Parathyroid adenoma (tissue), 2 donors: ENCODE measurements around the gene NXPH3.

Source experiments
- H2AFZ ChIP-seq: fragments of 300-600 bp; sonication (generic); one replicate; pipeline ENCODE4 v1.7.0; 2017; ENCODE audit warnings: antibody characterized with exemption, mild to moderate bottlenecking
- H3K27ac ChIP-seq: fragments of 300-600 bp; sonication (generic); one replicate; pipeline ENCODE4 v1.7.0; 2017
- H3K27me3 ChIP-seq: fragments of 300-600 bp; sonication (generic); one replicate; pipeline ENCODE4 v1.7.0; 2017; ENCODE audit warnings: low read length; ENCODE audit not compliant: control insufficient read depth, insufficient read depth
- H3K36me3 ChIP-seq: fragments of 300-600 bp; sonication (generic); one replicate; pipeline ENCODE4 v1.7.0; 2017; ENCODE audit warnings: low read length; ENCODE audit not compliant: control insufficient read depth, insufficient read depth
- H3K4me1 ChIP-seq: fragments of 300-600 bp; sonication (generic); one replicate; pipeline ENCODE4 v1.7.0; 2017; ENCODE audit warnings: control low read depth
- H3K4me2 ChIP-seq: fragments of 300-600 bp; sonication (generic); one replicate; pipeline ENCODE4 v1.7.0; 2017; ENCODE audit warnings: low read length
- H3K4me3 ChIP-seq: fragments of 300-600 bp; sonication (generic); one replicate; pipeline ENCODE4 v1.7.0; 2017; ENCODE audit warnings: low read depth, low read length
- H3K79me2 ChIP-seq: fragments of 300-600 bp; sonication (generic); one replicate; pipeline ENCODE4 v1.7.0; 2017; ENCODE audit warnings: control low read depth
- H3K9ac ChIP-seq: fragments of 300-600 bp; sonication (generic); one replicate; pipeline ENCODE4 v1.7.0; 2017; ENCODE audit warnings: mild to moderate bottlenecking
- H3K9me3 ChIP-seq: fragments of 300-600 bp; sonication (generic); one replicate; pipeline ENCODE4 v1.7.0; 2017; ENCODE audit warnings: low read length; ENCODE audit not compliant: control insufficient read depth
- CTCF ChIP-seq: fragments of 300-600 bp; sonication (generic); IDR thresholded peaks from one replicate; pipeline ENCODE4 v1.7.0; 2017; ENCODE audit warnings: antibody characterized with exemption, mild to moderate bottlenecking
- donor health status: primary hyperparathyroidism.

Gene NXPH3

GRCh38 chr17:49590874-49591273 is 15.2 kb downstream of the NXPH3 start:
- H3K79me2 ChIP-seq: no peaks in the 10 kb centered on the region
- no peaks in the 10 kb centered on the region for H3K36me3 ChIP-seq
- H3K4me2 ChIP-seq: no peak overlapping the region
- no peak for TF ChIP-seq CTCF
- H3K4me1 ChIP-seq: no peaks in the 10 kb centered on the region
- H2AFZ ChIP-seq: no peak overlapping the region
- H3K9ac ChIP-seq: no peak overlapping the region
- no peaks in the 10 kb centered on the region for H3K27me3 ChIP-seq
- no peak overlapping the region for H3K4me3 ChIP-seq
- no peaks in the 10 kb centered on the region for H3K9me3 ChIP-seq
- H3K27ac ChIP-seq: no peak overlapping the region

- H3K36me3 ChIP-seq: no peaks in the 10 kb centered on the region
- no peak overlapping the region for H3K4me3 ChIP-seq
- H3K4me2 ChIP-seq: no peak overlapping the region
- TF ChIP-seq CTCF: no peak
- H3K27ac ChIP-seq: no peak overlapping the region
- no peaks in the 10 kb centered on the region for H3K79me2 ChIP-seq
- no peaks in the 10 kb centered on the region for H3K27me3 ChIP-seq
- H3K4me1 ChIP-seq: no peaks in the 10 kb centered on the region
- no peak overlapping the region for H2AFZ ChIP-seq
- H3K9ac ChIP-seq: no peak overlapping the region
- H3K9me3 ChIP-seq: no peaks in the 10 kb centered on the region
Observed at GRCh38 chr17:49592263-49592662, 16.6 kb downstream of the NXPH3 start.

GRCh38 chr17:49595328-49595727 is 19.7 kb downstream of the NXPH3 start:
- Histone ChIP-seq H3K4me2 (no peak overlapping the region), H3K27ac (no peak overlapping the region), H2AFZ (no peak overlapping the region), H3K4me1 (no peaks in the 10 kb centered on the region), H3K9me3 (no peaks in the 10 kb centered on the region), H3K27me3 (no peaks in the 10 kb centered on the region), H3K4me3 (no peak overlapping the region), H3K36me3 (no peaks in the 10 kb centered on the region), H3K9ac (no peak overlapping the region), H3K79me2 (no peaks in the 10 kb centered on the region)
- TF ChIP-seq CTCF: no peak

DNA sequence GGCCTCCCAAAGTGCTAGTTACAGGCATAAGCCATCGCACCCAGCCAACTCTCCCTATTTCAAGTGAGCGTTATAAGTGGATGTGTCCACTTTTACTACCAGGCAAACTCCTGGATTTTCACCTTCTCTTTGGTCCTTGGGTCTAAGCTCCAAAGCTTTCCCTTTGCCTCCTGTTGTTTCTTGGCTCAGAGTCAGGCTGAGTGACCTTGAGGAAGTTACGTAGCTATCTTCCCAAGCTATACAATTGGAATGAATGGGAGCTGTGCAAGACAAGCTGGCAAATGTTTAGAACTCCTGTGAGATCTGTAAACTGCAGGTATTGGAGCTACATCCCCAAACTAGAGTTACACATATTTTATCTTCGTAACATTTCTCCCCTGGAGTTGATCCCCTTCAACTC is 20.3 kb downstream of the NXPH3 start:
- Histone ChIP-seq H3K9ac (no peak overlapping the region), H3K36me3 (no peaks in the 10 kb centered on the region)

More for the DNA sequence above, 20.3 kb downstream of the NXPH3 start:
- Histone ChIP-seq H3K27ac (no peak overlapping the region), H3K4me1 (no peaks in the 10 kb centered on the region), H2AFZ (no peak overlapping the region), H3K79me2 (no peaks in the 10 kb centered on the region), H3K4me3 (no peak overlapping the region), H3K4me2 (no peak overlapping the region), H3K9me3 (no peaks in the 10 kb centered on the region), H3K27me3 (no peaks in the 10 kb centered on the region)
- no peak for TF ChIP-seq CTCF
